HG03432 (cell line): ENCODE measurements around the gene MALT1.

Experiments
- ATAC-seq: cut with Tn5 transposase; IDR thresholded peaks from one replicate; pipeline ENCODE4 v1.9.1; 2021; ENCODE audit warnings: mild to moderate bottlenecking, moderate library complexity; ENCODE audit not compliant: unreplicated experiment

The MALT1 gene

GRCh38 chr18:58687871-58688308 lies 16.6 kb downstream of the MALT1 start:
- ATAC-seq, result peak; percentile 88

GRCh38 chr18:58690259-58690658 lies 19.0 kb downstream of the MALT1 start:
- no peak for ATAC-seq

- ATAC-seq, result no peak
Observed at GRCh38 chr18:58691256-58691655, 20.0 kb downstream of the MALT1 start.

- no peak for ATAC-seq
Observed at GRCh38 chr18:58692422-58693185, 21.3 kb downstream of the MALT1 start.

- ATAC-seq, result no peak
Observed at GRCh38 chr18:58694221-58694620, 23.0 kb downstream of the MALT1 start.

GRCh38 chr18:58694720-58695468 lies 23.6 kb downstream of the MALT1 start:
- no peak for ATAC-seq

- no peak for ATAC-seq
Observed at GRCh38 chr18:58695772-58696171, 24.5 kb downstream of the MALT1 start.

- ATAC-seq, result no peak
Observed at GRCh38 chr18:58697146-58697545, 25.9 kb downstream of the MALT1 start.

GRCh38 chr18:58698701-58699193 lies 27.5 kb downstream of the MALT1 start:
- ATAC-seq, result no peak

- no peak for ATAC-seq
Observed at GRCh38 chr18:58699551-58699950, 28.3 kb downstream of the MALT1 start.

- ATAC-seq, result no peak
Observed at GRCh38 chr18:58700209-58700608, 28.9 kb downstream of the MALT1 start.

GRCh38 chr18:58712930-58713329 lies 41.7 kb downstream of the MALT1 start:
- ATAC-seq, result no peak

GRCh38 chr18:58714259-58714658 lies 43.0 kb downstream of the MALT1 start:
- no peak for ATAC-seq

- ATAC-seq, result no peak
Observed at GRCh38 chr18:58714821-58715220, 43.6 kb downstream of the MALT1 start.

- ATAC-seq, result no peak
Observed at GRCh38 chr18:58715540-58715939, 44.3 kb downstream of the MALT1 start.

GRCh38 chr18:58716060-58716756 lies 44.9 kb downstream of the MALT1 start:
- no peak for ATAC-seq

GRCh38 chr18:58721566-58722239 lies 50.4 kb downstream of the MALT1 start:
- ATAC-seq, result no peak

GRCh38 chr18:58723810-58724602 lies 52.7 kb downstream of the MALT1 start:
- no peak for ATAC-seq

- ATAC-seq, result no peak
Observed at GRCh38 chr18:58726671-58727070, 55.4 kb downstream of the MALT1 start.
